ENCODE results near the gene GNG7.

DNA sequence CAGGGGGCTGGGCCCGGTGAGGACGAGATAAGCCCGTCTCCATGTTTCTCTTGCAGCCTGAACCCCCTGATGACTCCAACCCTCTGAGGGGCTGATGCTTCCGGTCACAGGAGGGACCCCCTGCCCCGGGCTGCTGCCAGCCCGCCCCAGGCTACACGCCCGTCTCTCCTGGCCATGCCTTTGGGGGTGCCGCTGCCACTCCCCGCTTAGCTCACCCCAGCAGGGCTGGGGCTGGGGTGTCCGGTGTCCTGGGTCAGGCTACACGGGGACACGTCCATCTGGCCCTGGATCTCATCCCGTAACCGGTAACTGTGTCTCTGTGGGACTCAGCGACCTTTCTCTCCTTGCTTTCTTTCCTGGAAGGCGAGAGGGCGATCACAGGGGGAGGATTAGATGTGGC, 185.8 kb downstream of the GNG7 start:
- TF ChIP-seq, protein P1, sequence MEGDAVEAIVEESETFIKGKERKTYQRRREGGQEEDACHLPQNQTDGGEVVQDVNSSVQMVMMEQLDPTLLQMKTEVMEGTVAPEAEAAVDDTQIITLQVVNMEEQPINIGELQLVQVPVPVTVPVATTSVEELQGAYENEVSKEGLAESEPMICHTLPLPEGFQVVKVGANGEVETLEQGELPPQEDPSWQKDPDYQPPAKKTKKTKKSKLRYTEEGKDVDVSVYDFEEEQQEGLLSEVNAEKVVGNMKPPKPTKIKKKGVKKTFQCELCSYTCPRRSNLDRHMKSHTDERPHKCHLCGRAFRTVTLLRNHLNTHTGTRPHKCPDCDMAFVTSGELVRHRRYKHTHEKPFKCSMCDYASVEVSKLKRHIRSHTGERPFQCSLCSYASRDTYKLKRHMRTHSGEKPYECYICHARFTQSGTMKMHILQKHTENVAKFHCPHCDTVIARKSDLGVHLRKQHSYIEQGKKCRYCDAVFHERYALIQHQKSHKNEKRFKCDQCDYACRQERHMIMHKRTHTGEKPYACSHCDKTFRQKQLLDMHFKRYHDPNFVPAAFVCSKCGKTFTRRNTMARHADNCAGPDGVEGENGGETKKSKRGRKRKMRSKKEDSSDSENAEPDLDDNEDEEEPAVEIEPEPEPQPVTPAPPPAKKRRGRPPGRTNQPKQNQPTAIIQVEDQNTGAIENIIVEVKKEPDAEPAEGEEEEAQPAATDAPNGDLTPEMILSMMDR (IDR thresholded peaks at IDR 0.05; ENCODE audit: low read depth, low read length, poor library complexity, severe bottlenecking): no peak
- no peak for TF ChIP-seq EZH2phosphoT487 (IDR thresholded peaks at IDR 0.05; ENCODE audit: borderline replicate concordance, low read length)

Data from DOHH2 (cell line).